ENCODE data around the gene SLC49A3.
"Not testable (repeated sequence)": the region's sequence is repeated elsewhere in the genome, so short reads cannot be mapped to it uniquely, and the experiment has no call there.

GRCh38 chr4:694341-694940 is 5.5 kb upstream of the SLC49A3 start:
- not testable (repeated sequence) for TF ChIP-seq CTCF (IDR thresholded peaks at IDR 0.05; ENCODE audit: insufficient read depth, low read depth, low read length); EZH2 (IDR thresholded peaks at IDR 0.05; ENCODE audit: insufficient read depth, low read length)
